K562 (cell line): Measurements from ENCODE around the gene EXOC3L2. TPM values are rescaled to one million over a fixed set of nuclear protein-coding genes. Genes with fewer than 3 reads are reported as not detected.
A peak's percentile ranks its signal among the peaks of the same experiment; 100 is the strongest.

Experiments
- BRD4 ChIP-seq: fragments of 200-600 bp; sonication (generic); IDR thresholded peaks from 2 replicates; pipeline ENCODE4 v1.6.1; 2017; ENCODE audit warnings: inconsistent platforms
- FIP1L1 ChIP-seq: fragments of 200-400 bp; formaldehyde crosslinking; IDR thresholded peaks from 2 replicates; pipeline ENCODE4 v1.6.1; 2018; ENCODE audit warnings: mild to moderate bottlenecking, low read depth, low read length; ENCODE audit not compliant: poor library complexity, severe bottlenecking
- FOSL1 ChIP-seq: fragments of 200-800 bp; sonication (Bioruptor generic); conservative IDR thresholded peaks from 2 replicates; pipeline ENCODE4 v1.6.1; 2016; ENCODE audit warnings: missing genetic modification characterization, missing compliant biosample characterization
- HNRNPK ChIP-seq: fragments of 200-400 bp; formaldehyde crosslinking; IDR thresholded peaks from one replicate; pipeline ENCODE4 v1.6.1; 2018; ENCODE audit warnings: mild to moderate bottlenecking, low read depth, low read length; ENCODE audit not compliant: poor library complexity, severe bottlenecking
- POLR2A ChIP-seq: fragments of 450-650 bp; conservative IDR thresholded peaks from 2 replicates; pipeline ENCODE4 v1.6.1; 2016
- POLR2AphosphoS5 ChIP-seq: IDR thresholded peaks from 2 replicates; pipeline ENCODE4 v1.6.1; 2011; ENCODE audit warnings: mild to moderate bottlenecking, low read depth, low read length, moderate library complexity; ENCODE audit not compliant: control insufficient read depth, insufficient read depth
- RBM22 ChIP-seq: fragments of 200-400 bp; formaldehyde crosslinking; IDR thresholded peaks from 2 replicates; pipeline ENCODE4 v1.6.1; 2018; ENCODE audit warnings: low read length, low read depth; ENCODE audit not compliant: poor library complexity, severe bottlenecking
- SAP30 ChIP-seq: fragments of 200-600 bp; sonication (generic); IDR thresholded peaks from 2 replicates; pipeline ENCODE4 v1.6.1; 2012; ENCODE audit warnings: borderline replicate concordance, low read depth, mild to moderate bottlenecking, moderate library complexity, low read length, control low read depth, inconsistent platforms; ENCODE audit not compliant: insufficient read depth, poor library complexity, severe bottlenecking
- SMAD1 ChIP-seq: fragments of 150-350 bp; IDR thresholded peaks from 2 replicates; pipeline ENCODE4 v1.6.1; 2014; ENCODE audit warnings: low read length, low read depth; ENCODE audit not compliant: partially characterized antibody
- SMC3 ChIP-seq: conservative IDR thresholded peaks from 2 replicates; pipeline ENCODE4 v1.6.1; 2011; ENCODE audit warnings: low read depth, low read length, improper control_type of control experiment; ENCODE audit not compliant: insufficient read depth
- SPI1 ChIP-seq: IDR thresholded peaks from 2 replicates; pipeline ENCODE4 v1.6.1; 2011; ENCODE audit warnings: low read depth, low read length, control low read depth, borderline replicate concordance
- YY1 ChIP-seq, 3 experiments: IDR thresholded peaks; 2 replicates each; pipeline ENCODE4 v1.6.1; 2011; ENCODE audit warnings: low read length in 2 of 3, mild to moderate bottlenecking in 2 of 3, moderate library complexity in 2 of 3, borderline replicate concordance in 1 of 3, control low read depth in 1 of 3, low read depth in 1 of 3; ENCODE audit not compliant: insufficient read depth in 3 of 3, insufficient replicate concordance in 2 of 3, control insufficient read depth in 1 of 3, insufficient read length in 1 of 3; ENCODE audit errors: extremely low read depth in 1 of 3
- ZC3H8 ChIP-seq: fragments of 450-650 bp; IDR thresholded peaks from 2 replicates; pipeline ENCODE4 v1.6.1; 2017
- polyA plus RNA-seq, 8 experiments: library from polyadenylated mRNA; depleted of rRNA in 4 of 8; stranded (reverse) in 5 of 8; unstranded in 3 of 8; fragments of >200 nt; fragmentation: Nextera tagmentation in 2 of 8; fragmentation: Illumina TruSeq in 1 of 8; extraction: Ambion mirVana in 2 of 8; extraction: Trizol in 1 of 8; gene quantifications; 2 replicates each; pipeline versions ENCODE4 v1.2.1 to v1.2.3, GENCODE V29; 2011 to 2014; ENCODE audit warnings: inconsistent platforms in 1 of 8, missing spikeins in 1 of 8
- total RNA-seq, 7 experiments: library from RNA; depleted of rRNA in 6 of 7; stranded (reverse); fragments of >200 nt in 6 of 7; fragmentation: Illumina TruSeq in 2 of 7; extraction: Trizol in 2 of 7; gene quantifications; 2 replicates each; pipeline versions ENCODE4 v1.2.1 to v1.2.3, GENCODE V29; 2011 to 2021; ENCODE audit warnings: low replicate concordance in 1 of 7
- TF ChIP-seq, protein P1 (sequence below): sonication (generic); formaldehyde crosslinking; IDR thresholded peaks from 2 replicates; pipeline ENCODE4 v1.8.0; 2022; ENCODE audit warnings: mild to moderate bottlenecking, missing genetic modification reagents
- TF ChIP-seq, protein P2 (sequence below): fragments of 200-600 bp; sonication (generic); IDR thresholded peaks from one replicate; pipeline ENCODE4 v1.6.1; 2012; ENCODE audit warnings: mild to moderate bottlenecking, low read depth, low read length, inconsistent platforms

EXOC3L2 gene
- total and polyA plus RNA-seq, 9 of the 15 experiments (the other 6 are each of a cell fraction or from before 2014, with no cell fraction given): 0.31 to 19.0 (median 2.4) TPM

DNA sequence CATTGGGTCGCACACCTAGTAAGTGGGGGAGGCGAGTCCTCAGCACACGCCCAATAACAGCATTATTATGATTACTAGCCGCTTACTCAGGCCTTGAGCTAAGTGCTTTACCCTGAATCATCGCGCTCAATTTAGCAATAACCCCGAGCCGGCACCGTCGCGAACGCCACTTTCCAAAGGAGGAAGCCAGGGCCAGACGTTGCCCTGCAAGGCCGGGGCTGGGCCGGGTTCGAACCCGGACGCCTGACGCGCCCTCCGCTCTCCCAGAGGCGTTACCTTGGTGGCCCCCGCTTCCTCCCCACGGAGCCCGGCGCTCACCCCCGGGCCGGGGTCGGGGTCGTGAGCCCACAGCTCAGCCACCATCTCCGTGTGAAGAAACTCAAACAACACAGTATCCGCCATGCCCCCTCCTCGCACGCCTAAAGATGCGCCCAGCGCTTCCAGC is 67.4 kb downstream of the EXOC3L2 start, which contains the start of gene TRAPPC6A (continued):
- TF ChIP-seq SMC3: no peak
- TF ChIP-seq HNRNPK: no peak
- peak; percentile 34; the same call in 1 of the 2 replicates for TF ChIP-seq FOSL1 (tag)
- peak; percentile 67 for TF ChIP-seq POLR2A
- TF ChIP-seq, protein P1, sequence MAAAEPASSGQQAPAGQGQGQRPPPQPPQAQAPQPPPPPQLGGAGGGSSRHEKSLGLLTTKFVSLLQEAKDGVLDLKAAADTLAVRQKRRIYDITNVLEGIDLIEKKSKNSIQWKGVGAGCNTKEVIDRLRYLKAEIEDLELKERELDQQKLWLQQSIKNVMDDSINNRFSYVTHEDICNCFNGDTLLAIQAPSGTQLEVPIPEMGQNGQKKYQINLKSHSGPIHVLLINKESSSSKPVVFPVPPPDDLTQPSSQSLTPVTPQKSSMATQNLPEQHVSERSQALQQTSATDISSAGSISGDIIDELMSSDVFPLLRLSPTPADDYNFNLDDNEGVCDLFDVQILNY (CRISPR knock-in tag): peak; percentile 25; the same call in 1 of the 2 replicates
- peak; percentile 85 for TF ChIP-seq SAP30
- 0 out of 2 replicates have a peak, but pooled peaks have one; percentile 19 for TF ChIP-seq SPI1
- peak; percentile 80; the same call in 1 of the 2 replicates for TF ChIP-seq BRD4
- peak; percentile 68; the same call in 1 of the 2 replicates for TF ChIP-seq POLR2AphosphoS5
- TF ChIP-seq ZC3H8: no peak
- TF ChIP-seq SMAD1: peak; percentile 36
- no peak for TF ChIP-seq FIP1L1
- peak; percentile 42 to 89 (median 85) for TF ChIP-seq YY1 (IDR thresholded peaks at IDR 0.05; ENCODE audit: borderline replicate concordance in 1 of 3, control insufficient read depth in 1 of 3, extremely low read depth in 1 of 3, insufficient read depth in 3 of 3, insufficient read length in 1 of 3, insufficient replicate concordance in 2 of 3, low read depth in 1 of 3, low read length in 2 of 3)
- TF ChIP-seq, protein P2, sequence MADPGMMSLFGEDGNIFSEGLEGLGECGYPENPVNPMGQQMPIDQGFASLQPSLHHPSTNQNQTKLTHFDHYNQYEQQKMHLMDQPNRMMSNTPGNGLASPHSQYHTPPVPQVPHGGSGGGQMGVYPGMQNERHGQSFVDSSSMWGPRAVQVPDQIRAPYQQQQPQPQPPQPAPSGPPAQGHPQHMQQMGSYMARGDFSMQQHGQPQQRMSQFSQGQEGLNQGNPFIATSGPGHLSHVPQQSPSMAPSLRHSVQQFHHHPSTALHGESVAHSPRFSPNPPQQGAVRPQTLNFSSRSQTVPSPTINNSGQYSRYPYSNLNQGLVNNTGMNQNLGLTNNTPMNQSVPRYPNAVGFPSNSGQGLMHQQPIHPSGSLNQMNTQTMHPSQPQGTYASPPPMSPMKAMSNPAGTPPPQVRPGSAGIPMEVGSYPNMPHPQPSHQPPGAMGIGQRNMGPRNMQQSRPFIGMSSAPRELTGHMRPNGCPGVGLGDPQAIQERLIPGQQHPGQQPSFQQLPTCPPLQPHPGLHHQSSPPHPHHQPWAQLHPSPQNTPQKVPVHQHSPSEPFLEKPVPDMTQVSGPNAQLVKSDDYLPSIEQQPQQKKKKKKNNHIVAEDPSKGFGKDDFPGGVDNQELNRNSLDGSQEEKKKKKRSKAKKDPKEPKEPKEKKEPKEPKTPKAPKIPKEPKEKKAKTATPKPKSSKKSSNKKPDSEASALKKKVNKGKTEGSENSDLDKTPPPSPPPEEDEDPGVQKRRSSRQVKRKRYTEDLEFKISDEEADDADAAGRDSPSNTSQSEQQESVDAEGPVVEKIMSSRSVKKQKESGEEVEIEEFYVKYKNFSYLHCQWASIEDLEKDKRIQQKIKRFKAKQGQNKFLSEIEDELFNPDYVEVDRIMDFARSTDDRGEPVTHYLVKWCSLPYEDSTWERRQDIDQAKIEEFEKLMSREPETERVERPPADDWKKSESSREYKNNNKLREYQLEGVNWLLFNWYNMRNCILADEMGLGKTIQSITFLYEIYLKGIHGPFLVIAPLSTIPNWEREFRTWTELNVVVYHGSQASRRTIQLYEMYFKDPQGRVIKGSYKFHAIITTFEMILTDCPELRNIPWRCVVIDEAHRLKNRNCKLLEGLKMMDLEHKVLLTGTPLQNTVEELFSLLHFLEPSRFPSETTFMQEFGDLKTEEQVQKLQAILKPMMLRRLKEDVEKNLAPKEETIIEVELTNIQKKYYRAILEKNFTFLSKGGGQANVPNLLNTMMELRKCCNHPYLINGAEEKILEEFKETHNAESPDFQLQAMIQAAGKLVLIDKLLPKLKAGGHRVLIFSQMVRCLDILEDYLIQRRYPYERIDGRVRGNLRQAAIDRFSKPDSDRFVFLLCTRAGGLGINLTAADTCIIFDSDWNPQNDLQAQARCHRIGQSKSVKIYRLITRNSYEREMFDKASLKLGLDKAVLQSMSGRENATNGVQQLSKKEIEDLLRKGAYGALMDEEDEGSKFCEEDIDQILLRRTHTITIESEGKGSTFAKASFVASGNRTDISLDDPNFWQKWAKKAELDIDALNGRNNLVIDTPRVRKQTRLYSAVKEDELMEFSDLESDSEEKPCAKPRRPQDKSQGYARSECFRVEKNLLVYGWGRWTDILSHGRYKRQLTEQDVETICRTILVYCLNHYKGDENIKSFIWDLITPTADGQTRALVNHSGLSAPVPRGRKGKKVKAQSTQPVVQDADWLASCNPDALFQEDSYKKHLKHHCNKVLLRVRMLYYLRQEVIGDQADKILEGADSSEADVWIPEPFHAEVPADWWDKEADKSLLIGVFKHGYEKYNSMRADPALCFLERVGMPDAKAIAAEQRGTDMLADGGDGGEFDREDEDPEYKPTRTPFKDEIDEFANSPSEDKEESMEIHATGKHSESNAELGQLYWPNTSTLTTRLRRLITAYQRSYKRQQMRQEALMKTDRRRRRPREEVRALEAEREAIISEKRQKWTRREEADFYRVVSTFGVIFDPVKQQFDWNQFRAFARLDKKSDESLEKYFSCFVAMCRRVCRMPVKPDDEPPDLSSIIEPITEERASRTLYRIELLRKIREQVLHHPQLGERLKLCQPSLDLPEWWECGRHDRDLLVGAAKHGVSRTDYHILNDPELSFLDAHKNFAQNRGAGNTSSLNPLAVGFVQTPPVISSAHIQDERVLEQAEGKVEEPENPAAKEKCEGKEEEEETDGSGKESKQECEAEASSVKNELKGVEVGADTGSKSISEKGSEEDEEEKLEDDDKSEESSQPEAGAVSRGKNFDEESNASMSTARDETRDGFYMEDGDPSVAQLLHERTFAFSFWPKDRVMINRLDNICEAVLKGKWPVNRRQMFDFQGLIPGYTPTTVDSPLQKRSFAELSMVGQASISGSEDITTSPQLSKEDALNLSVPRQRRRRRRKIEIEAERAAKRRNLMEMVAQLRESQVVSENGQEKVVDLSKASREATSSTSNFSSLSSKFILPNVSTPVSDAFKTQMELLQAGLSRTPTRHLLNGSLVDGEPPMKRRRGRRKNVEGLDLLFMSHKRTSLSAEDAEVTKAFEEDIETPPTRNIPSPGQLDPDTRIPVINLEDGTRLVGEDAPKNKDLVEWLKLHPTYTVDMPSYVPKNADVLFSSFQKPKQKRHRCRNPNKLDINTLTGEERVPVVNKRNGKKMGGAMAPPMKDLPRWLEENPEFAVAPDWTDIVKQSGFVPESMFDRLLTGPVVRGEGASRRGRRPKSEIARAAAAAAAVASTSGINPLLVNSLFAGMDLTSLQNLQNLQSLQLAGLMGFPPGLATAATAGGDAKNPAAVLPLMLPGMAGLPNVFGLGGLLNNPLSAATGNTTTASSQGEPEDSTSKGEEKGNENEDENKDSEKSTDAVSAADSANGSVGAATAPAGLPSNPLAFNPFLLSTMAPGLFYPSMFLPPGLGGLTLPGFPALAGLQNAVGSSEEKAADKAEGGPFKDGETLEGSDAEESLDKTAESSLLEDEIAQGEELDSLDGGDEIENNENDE: no peak
- TF ChIP-seq RBM22: no peak
